Measurements from ENCODE around the gene GMPR2.

Gene GMPR2

DNA sequence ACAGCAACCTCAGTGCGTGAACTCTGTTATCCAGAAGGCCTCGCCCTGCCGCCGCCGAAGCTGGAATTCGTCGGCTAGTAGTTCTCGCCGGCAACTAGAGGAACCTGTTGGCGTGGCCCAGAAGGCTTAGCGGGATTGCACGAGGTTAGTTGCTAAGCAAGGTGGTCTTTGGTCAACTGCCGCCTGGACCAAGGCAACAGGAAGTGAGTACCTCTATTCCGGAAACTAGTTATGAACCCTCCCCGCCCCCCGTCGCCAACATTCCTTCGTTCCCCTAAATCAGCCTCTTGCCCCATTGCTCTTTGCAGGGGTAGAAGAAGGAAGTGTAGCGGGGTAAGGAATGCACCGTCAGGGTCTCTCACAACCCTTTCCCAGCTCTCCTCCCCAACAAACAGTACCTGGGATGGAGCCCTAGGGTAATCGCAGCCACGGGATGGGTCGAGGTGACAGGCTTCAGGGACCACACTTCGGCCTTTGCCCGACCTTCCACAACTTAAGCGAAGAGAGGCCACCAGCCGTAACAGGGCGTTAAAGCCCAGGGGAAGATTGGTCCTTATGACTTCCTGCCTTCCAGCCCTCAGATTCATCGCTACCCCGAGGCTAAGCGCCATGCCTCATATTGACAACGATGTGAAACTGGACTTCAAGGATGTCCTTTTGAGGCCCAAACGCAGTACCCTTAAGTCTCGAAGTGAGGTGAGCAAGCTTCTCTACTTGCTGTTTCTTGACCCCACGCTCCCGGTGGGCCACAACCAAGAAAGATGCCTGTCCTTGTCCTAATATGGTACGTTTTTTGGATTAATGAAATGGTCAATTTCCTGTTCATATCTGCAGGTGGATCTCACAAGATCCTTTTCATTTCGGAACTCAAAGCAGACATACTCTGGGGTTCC, at the start of gene GMPR2:
Gene GMPR2, plus strand, starts transcription at position 285 of the 893 bp plus-strand sequence. Its CDS starts 325 bp downstream, at position 610.
- H3K4me1 Mint-ChIP-seq, result peaks cover 60% of the 10 kb centered on the region
- no peaks in the 10 kb centered on the region for H3K9me3 Mint-ChIP-seq
- no peaks in the 10 kb centered on the region for H3K27me3 Mint-ChIP-seq
- H3K4me3 Mint-ChIP-seq, result peak within 1 kb of the TSS; percentile 97
- H3K27ac Mint-ChIP-seq, result peak within 1 kb of the TSS; percentile 94
- peaks cover 7% of the 10 kb centered on the region for H3K36me3 Mint-ChIP-seq

DNA sequence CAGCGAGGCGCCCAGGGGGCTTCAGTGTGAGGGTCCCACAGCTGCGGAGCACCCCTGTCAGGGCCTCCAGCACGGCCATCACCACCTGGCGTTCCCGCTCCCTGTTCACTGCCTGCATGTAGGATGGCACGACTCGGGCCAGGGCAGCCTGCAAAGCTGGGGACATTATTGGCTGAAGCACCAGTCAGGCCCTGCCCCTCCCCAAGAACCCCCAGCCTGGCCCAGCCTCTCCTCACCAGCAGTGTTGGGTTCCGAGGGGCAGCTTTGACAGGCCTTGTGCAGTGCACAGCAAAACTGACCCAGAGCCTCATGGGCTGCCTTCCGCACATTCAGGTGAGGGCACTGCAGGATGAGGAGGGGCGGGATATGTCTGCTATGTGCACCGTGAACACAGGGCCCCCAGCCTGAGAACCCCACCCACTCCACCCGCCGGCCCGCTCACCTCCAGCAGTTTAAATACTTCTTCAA, 49.7 kb upstream of the GMPR2 start:
- no peak overlapping the region for H3K4me3 Mint-ChIP-seq
- H3K36me3 Mint-ChIP-seq, result peaks cover 7% of the 10 kb centered on the region
- no peaks in the 10 kb centered on the region for H3K27me3 Mint-ChIP-seq
- no peak overlapping the region for H3K27ac Mint-ChIP-seq
- H3K9me3 Mint-ChIP-seq, result no peaks in the 10 kb centered on the region
- peaks cover 20% of the 10 kb centered on the region for H3K4me1 Mint-ChIP-seq

DNA sequence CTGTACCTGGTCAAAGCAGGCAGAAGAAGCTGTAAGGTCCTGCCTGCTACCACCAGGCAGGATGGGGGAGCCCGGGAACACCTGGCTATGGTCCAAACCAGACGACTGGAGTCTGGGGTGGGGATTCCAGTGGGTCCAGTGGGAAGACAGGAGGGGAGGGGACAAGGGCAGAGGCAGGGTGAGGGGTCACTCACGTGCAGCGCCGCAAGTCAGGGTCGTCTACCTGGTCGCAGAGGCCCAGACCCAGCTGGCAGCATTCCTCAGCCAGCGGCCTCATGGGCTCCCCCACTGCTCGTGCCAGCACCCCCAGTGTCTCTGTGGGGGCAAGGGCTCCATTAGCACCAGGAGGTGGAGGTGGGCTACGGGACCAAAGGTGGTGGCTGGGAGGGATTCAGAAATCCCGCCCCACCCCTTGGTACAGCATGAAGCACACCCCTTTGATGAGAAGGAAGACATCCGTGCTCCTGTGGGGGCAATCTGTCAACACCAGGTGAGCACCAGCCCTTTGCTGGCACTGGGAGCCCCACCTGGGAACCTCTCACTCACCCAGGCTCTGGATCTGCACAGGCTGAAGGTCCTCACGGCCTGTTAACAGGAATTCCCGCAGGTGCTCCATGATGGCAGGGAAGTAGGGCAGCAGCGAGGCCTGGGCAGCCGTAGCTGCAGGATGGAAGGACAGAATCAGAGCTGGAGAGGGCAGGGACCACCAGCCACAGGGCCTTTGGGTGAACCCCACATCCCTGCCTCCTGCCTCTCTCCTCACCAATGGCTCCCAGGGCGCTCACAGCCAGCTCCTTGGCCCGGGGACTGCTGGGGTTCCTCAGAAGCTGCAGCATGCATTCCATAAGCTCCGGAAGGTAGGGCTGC, 48.4 kb upstream of the GMPR2 start:
- no peak overlapping the region for H3K27ac Mint-ChIP-seq
- H3K9me3 Mint-ChIP-seq, result no peaks in the 10 kb centered on the region
- H3K36me3 Mint-ChIP-seq, result peaks cover 7% of the 10 kb centered on the region

DNA sequence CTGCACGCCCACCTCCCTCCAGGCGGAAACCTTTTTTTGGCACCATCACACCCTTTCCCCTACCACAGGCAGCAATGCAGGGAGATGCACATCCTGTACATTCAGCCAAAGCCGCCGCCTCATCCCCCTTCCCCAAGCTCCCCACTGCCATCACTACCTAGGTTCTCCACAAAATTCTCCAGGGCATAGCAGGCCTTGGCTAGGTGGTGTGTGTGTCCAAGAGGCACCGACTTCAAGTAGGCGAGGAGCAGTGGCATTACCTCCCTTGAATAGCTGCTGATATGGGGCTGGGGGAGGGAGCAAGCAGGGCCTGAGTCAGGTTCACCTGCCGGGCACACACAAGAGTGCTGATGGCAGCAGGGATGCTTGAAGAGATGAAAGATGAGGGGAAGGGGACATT, 47.7 kb upstream of the GMPR2 start:
- peak overlapping the region; percentile 12 for H3K27ac Mint-ChIP-seq
- H3K36me3 Mint-ChIP-seq, result peaks cover 7% of the 10 kb centered on the region
- peaks cover 34% of the 10 kb centered on the region for H3K4me1 Mint-ChIP-seq
- no peak overlapping the region for H3K4me3 Mint-ChIP-seq
- no peaks in the 10 kb centered on the region for H3K9me3 Mint-ChIP-seq
- no peaks in the 10 kb centered on the region for H3K27me3 Mint-ChIP-seq

More for the DNA sequence above, 48.4 kb upstream of the GMPR2 start:
- Mint-ChIP-seq H3K4me1 (peaks cover 29% of the 10 kb centered on the region), H3K27me3 (no peaks in the 10 kb centered on the region), H3K4me3 (no peak overlapping the region)

DNA sequence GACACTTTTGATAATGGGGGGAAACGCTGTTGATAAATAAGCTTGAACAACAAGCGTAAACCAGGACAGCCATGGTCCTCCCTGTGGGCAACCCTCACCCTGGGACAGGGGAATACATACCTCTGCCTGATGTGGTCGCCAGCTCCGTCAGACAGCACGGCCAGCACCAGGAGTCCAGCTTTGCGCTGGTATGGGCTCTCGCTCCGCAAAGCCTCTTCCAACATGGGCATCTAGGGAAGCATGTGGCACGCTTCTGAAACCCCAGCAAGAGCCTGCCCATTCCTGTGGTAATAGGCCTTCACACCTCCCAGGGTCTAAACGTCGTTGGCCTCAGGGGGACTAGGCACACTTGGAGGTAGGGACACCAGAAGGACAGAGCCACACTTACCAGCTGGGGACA, 47.0 kb upstream of the GMPR2 start:
- no peaks in the 10 kb centered on the region for H3K9me3 Mint-ChIP-seq
- H3K27ac Mint-ChIP-seq, result no peak overlapping the region
- H3K36me3 Mint-ChIP-seq, result peaks cover 7% of the 10 kb centered on the region
- H3K4me3 Mint-ChIP-seq, result no peak overlapping the region
- H3K27me3 Mint-ChIP-seq, result no peaks in the 10 kb centered on the region
- peaks cover 36% of the 10 kb centered on the region for H3K4me1 Mint-ChIP-seq

DNA sequence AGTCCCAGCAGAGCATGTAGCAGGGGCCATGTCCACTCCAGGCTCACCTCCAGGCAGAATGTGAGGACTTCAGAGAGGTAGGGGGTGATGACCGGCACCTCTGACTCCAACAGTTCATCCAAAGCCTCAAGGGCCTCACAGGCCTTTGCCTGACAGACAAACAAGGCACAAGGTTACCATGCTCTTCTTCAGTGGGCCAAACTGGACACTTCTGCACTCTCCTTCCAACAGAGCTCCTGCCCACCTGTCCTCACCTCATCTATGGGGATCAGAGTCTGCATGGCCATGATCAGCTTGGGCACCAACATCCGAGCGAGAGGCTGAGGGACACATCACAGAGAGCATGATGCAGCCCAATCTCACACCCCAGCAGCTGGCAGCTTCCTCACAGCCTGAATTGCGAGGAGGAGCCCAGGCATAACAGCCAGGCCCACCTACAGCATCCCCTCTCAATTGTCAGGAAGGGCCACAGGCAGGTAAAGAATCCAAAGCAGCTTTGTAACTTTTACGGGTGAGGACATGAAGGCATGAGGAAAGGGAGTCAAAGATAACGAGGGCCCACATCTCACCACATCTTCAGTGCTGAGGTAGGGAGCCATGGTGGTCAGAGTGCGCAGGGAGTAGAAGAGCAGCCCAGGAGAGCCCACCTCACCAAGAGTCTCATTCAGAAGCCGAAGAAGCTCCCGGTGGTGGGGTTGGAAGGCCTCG, 45.7 kb upstream of the GMPR2 start:
- Mint-ChIP-seq H3K36me3 (peaks cover 4% of the 10 kb centered on the region), H3K27me3 (no peaks in the 10 kb centered on the region), H3K4me1 (peaks cover 44% of the 10 kb centered on the region), H3K9me3 (no peaks in the 10 kb centered on the region), H3K4me3 (peak overlapping the region; percentile 92), H3K27ac (no peak overlapping the region)

DNA sequence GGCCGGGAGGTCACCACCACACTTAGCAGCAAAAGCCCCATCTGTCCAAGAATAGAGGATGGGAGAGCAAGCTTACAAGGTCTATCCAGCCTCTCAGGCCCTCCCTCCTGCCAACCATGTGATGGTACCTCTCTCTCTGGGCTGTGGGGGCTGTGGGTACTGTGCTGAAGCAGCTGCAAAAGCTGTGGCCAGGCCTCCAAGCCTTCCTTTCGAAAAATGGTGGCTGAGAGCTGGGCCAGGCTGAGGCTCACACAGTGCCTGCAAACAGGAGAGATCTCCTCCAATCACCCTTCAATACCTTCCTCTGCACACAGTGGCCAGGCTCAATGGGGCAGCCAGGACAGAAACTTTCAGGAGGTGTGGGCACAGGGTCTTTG, 45.2 kb upstream of the GMPR2 start:
- H3K4me3 Mint-ChIP-seq, result peak overlapping the region; percentile 92
- no peaks in the 10 kb centered on the region for H3K27me3 Mint-ChIP-seq
- H3K27ac Mint-ChIP-seq, result peak overlapping the region; percentile 79
- peaks cover 7% of the 10 kb centered on the region for H3K36me3 Mint-ChIP-seq
- H3K4me1 Mint-ChIP-seq, result peaks cover 48% of the 10 kb centered on the region
- H3K9me3 Mint-ChIP-seq, result no peaks in the 10 kb centered on the region

DNA sequence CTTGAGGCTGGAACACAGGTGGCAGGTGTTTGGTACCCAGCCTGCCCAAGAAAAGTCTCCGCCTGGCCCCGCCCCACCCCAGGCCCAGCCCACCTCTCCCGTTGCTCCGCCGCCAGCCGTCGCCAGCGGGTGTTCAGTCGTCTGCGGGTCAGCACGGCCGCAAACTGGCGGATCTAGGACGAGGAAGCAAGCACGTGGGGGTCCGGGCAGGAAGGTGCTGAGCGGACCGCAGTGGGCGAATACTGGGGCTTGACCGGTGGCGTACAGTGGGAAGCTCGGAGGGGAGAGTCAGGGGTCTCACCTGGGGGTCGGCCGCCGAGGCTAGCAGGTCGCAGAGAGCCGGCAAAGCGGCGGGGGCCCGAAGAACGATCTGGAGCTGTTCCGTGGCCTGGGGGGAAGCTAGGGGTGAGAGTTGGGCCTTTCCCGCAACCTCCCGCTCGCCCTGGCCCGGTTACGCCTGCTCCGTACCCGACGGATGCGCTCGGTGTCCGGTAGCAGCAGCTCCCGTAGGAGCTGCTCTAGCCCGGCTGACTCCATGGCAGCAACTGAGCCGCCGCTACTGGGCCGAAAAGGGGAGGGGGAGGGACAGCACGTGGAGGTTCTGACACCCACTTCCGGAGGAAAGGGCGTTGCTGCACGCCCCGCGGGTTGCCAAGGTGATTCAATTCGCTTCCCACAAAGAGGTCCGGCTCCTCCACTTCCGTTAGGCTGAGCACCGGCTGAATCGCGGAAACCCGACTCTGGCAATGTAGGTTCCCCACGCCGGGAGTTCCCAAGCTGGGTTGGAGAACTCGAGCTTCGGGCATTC, 44.3 kb upstream of the GMPR2 start, which contains the start of gene IPO4:
Gene IPO4, minus strand, starts transcription at position 566 of the 808 bp plus-strand sequence. Its CDS starts 29 bp downstream, at position 537.
- peaks cover 5% of the 10 kb centered on the region for H3K36me3 Mint-ChIP-seq
- H3K27ac Mint-ChIP-seq, result peak within 1 kb of the TSS; percentile 88
- H3K27me3 Mint-ChIP-seq, result no peaks in the 10 kb centered on the region
- H3K4me3 Mint-ChIP-seq, result peak within 1 kb of the TSS; percentile 92
- peaks cover 50% of the 10 kb centered on the region for H3K4me1 Mint-ChIP-seq
- no peaks in the 10 kb centered on the region for H3K9me3 Mint-ChIP-seq

DNA sequence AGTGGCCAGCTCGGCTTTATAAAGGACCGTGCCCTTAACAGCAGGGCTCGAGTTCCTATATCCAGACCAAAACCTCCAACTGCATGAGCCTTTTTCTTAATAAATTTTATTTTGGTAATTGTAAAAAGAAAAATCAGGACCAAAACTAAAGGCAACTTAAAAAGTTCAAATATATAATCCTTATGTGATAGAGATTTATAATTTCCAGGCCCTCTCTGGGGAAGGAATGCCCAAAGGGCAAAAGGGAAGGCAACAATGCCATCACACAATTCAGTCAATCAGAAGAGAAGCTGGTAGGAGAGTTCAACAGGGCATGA, 43.7 kb upstream of the GMPR2 start:
- peaks cover 5% of the 10 kb centered on the region for H3K36me3 Mint-ChIP-seq
- H3K27ac Mint-ChIP-seq, result no peak overlapping the region
- no peaks in the 10 kb centered on the region for H3K27me3 Mint-ChIP-seq
- H3K9me3 Mint-ChIP-seq, result no peaks in the 10 kb centered on the region
- H3K4me3 Mint-ChIP-seq, result peak overlapping the region; percentile 92
- peaks cover 53% of the 10 kb centered on the region for H3K4me1 Mint-ChIP-seq

DNA sequence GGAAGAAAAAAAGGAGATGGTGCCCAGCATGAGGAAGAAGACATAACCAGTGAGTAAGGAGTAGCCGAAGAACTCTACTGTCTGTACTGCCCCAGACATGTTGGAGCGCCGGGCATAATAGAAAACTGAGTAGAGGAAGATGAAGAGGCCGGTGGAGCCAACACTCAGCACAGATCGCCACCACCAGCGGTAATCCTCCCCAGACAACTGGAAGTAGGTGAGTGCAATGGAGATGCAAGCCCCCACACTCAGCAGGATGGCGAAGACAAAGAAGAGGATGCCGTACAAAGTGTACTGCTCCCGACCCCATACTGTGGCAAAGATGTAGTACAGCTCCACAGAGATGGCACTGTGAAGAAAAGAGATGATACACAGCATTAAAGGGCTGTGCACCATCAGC, 43.3 kb upstream of the GMPR2 start:
- peaks cover 57% of the 10 kb centered on the region for H3K4me1 Mint-ChIP-seq
- H3K27me3 Mint-ChIP-seq, result no peaks in the 10 kb centered on the region
- H3K36me3 Mint-ChIP-seq, result peaks cover 5% of the 10 kb centered on the region
- no peaks in the 10 kb centered on the region for H3K9me3 Mint-ChIP-seq
- H3K27ac Mint-ChIP-seq, result no peak overlapping the region
- peak overlapping the region; percentile 92 for H3K4me3 Mint-ChIP-seq

DNA sequence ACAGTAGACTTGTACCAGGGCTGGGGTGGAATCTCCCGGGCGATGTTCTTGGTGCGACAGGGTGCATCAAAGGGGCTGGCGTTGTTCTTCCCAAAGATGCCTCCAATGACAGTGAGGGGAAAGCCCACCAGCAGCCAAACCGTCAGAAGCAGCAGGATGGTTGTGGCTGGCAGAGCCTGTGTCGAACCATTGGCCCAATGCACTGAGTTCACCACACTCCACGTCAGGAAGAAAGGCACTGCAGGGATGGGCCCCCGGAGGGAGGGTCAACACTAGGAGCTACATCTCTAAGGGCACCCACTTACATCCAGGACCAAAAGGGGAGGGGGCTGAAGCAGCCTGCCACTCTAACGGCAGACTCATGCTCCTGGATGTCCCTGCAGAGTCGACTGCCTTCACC, 42.3 kb upstream of the GMPR2 start:
- Mint-ChIP-seq H3K4me1 (peaks cover 62% of the 10 kb centered on the region), H3K36me3 (peaks cover 5% of the 10 kb centered on the region), H3K27me3 (no peaks in the 10 kb centered on the region), H3K9me3 (no peaks in the 10 kb centered on the region), H3K4me3 (no peak overlapping the region), H3K27ac (no peak overlapping the region)

DNA sequence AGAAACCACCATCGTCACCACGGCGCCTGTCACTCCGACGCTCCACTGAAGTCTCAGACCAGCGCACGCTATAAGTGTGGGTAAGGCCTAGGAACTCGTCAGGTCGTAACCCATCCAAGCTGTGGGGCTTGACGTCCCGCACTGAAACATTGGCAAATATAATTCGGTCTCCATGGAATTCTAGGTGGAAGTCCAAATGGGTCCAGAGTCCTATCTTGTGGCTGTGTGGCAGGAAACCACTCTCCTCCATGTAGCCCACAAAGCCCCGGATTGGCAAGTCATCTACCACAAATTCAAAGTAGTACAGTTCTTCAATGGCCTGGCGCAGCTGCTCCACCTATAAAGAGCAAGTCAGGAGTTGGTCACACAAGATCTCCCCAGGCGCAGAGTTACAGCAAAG, 39.8 kb upstream of the GMPR2 start:
- H3K9me3 Mint-ChIP-seq, result no peaks in the 10 kb centered on the region
- peaks cover 62% of the 10 kb centered on the region for H3K4me1 Mint-ChIP-seq
- no peak overlapping the region for H3K4me3 Mint-ChIP-seq
- H3K27me3 Mint-ChIP-seq, result no peaks in the 10 kb centered on the region
- peaks cover 4% of the 10 kb centered on the region for H3K36me3 Mint-ChIP-seq
- H3K27ac Mint-ChIP-seq, result no peak overlapping the region

DNA sequence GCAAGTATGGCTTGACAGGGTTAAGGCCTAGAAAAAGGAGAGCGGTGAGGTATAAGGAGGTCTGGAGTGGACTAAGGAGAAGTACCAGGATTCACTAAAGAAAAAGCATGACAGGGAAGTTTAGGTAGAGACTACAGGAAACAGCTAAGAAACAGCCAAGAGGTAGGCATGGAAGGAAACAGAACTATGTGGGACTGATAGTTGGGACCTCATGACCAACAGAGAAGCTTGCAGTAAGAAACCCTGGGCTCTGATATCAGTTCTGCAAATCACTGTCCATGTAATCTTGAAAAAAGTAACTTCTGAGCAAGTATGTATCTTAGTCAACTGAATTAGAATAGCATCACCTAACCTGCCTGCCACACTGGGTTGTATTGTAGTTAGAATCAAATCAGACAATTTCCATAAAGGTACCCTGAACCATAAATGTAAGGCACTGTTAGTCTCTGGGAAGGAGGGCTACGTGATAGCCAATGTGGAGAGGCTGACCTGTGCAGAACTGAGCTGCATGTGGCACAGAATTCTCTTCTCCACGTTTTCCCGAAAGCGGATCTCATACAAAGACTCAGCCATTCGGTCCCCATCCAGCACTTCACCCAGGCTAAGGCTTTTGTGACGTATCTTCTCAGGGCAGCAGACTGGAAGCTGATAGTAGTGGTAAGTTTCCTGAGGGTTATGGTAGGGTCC, 38.4 kb upstream of the GMPR2 start:
- peak overlapping the region; percentile 57 for H3K27ac Mint-ChIP-seq
- no peaks in the 10 kb centered on the region for H3K9me3 Mint-ChIP-seq
- peaks cover 8% of the 10 kb centered on the region for H3K36me3 Mint-ChIP-seq
- no peaks in the 10 kb centered on the region for H3K27me3 Mint-ChIP-seq
- peaks cover 62% of the 10 kb centered on the region for H3K4me1 Mint-ChIP-seq
- peak overlapping the region; percentile 94 for H3K4me3 Mint-ChIP-seq

DNA sequence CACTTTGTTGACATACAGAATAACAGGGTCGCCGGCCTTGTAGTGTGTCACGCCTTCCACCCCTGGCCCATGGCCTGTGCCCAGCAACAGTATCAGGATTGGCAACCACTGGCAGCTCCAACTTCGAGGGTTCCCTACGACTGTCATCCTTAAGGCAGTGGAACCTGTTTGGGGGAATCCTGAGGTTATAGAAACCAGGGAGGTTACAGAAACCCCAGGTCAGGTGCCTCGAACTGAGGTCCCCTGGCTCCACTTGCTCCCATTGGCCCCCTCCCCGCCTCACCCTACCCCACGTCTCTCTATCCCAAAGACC, 37.9 kb upstream of the GMPR2 start:
- Mint-ChIP-seq H3K27ac (peak overlapping the region; percentile 57), H3K4me1 (peaks cover 60% of the 10 kb centered on the region), H3K9me3 (no peaks in the 10 kb centered on the region), H3K4me3 (peak overlapping the region; percentile 94), H3K36me3 (peaks cover 8% of the 10 kb centered on the region), H3K27me3 (no peaks in the 10 kb centered on the region)
